ENCODE measurements around the gene BTBD7.

DNA sequence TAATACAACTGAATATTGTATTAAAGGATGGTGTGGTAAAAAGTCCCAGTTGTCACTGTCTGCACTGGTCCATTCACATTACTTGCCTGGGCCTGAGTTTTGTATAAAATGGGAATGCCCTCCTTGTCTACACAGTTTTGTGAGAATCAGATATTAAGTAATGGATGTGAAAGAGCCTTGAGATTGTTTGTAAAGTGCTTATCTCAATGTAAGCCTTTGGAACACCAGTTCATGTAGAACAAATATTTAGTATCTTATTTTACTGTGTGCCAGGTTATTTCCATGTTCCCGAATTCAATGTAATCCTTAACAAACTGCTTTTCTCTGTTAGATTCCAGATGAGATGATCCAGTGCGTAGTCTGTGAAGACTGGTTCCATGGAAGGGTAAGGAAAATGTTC is 118.2 kb downstream of the BTBD7 start:
- TF ChIP-seq, protein P1, sequence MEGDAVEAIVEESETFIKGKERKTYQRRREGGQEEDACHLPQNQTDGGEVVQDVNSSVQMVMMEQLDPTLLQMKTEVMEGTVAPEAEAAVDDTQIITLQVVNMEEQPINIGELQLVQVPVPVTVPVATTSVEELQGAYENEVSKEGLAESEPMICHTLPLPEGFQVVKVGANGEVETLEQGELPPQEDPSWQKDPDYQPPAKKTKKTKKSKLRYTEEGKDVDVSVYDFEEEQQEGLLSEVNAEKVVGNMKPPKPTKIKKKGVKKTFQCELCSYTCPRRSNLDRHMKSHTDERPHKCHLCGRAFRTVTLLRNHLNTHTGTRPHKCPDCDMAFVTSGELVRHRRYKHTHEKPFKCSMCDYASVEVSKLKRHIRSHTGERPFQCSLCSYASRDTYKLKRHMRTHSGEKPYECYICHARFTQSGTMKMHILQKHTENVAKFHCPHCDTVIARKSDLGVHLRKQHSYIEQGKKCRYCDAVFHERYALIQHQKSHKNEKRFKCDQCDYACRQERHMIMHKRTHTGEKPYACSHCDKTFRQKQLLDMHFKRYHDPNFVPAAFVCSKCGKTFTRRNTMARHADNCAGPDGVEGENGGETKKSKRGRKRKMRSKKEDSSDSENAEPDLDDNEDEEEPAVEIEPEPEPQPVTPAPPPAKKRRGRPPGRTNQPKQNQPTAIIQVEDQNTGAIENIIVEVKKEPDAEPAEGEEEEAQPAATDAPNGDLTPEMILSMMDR (IDR thresholded peaks at IDR 0.05), result no peak
- TF ChIP-seq POLR2A (IDR thresholded peaks at IDR 0.05), result no peak
